GM18858 (cell line): ENCODE measurements around the gene MRPL46.

Source experiments
- ATAC-seq: cut with Tn5 transposase; IDR thresholded peaks from one replicate; pipeline ENCODE4 v1.9.1; 2021; ENCODE audit not compliant: unreplicated experiment

The MRPL46 gene

GRCh38 chr15:88467073-88467934, at the start of gene MRPL46, which contains the start of gene MRPS11:
Gene MRPL46 (minus strand): TSS chr15:88467388. CDS start chr15:88467377, 11 bp downstream.
Gene MRPS11 (plus strand): TSS chr15:88467708. CDS start chr15:88467718, 10 bp downstream.
- ATAC-seq = peak; percentile 76

DNA sequence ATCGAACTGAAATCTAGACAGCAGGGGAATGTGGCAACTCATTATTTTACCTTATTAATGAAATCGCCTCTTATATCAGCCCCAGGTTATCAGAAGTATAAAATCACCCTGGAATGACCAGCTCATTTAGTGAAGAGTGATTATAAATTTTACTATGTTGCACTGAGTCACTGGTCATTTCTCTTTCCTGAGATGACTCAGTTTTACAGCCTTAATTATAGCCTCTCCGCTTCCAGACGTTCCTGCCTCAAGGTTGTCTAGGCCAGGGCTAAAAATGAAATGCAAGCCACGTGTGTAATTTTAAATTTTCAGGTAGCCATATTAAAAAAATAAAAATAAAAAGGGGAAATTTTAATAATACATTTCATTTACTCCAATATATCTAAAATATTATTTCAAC, 46.0 kb upstream of the MRPL46 start:
- ATAC-seq = no peak

DNA sequence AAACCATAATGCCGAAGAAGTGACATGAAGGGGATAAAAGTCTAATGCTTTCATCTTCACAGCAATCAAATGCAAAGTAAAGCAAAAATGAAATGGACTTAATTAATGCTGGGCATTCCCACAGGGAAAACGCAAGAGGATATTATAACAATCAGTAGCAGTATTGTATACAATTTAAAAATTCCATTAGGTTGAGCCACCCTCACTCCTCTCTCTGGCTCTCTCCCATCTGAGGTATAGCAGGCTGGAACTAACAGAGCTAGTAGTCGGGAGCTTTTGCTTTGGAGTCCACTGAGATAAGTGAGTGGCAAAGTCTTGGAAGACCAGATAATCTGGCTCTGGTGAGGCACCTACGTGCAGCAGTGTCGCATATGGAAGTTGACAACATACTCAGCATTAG, 45.4 kb upstream of the MRPL46 start:
- no peak for ATAC-seq

GRCh38 chr15:88512078-88512477, 44.9 kb upstream of the MRPL46 start:
- no peak for ATAC-seq

GRCh38 chr15:88511161-88511560, 44.0 kb upstream of the MRPL46 start:
- ATAC-seq = no peak

GRCh38 chr15:88509964-88510363, 42.8 kb upstream of the MRPL46 start:
- no peak for ATAC-seq

DNA sequence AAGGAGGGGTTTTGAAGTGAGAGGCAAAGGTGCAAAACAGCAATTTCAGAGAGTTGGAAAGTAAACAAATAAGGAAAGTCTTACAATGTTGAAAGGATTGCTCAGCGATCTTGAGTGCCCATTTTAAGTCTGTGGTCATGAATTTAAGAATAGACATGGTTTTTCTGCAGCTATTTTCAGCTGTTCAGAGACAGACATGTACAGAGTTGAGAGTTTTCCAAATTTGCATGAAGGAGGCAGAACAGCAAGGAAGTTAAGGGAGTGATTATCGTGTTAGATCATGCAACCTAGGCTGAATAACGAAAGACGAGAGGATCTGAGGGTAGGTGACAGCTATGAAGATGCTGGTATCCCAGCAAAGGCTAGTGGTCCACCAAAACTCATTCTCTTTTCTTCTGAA, 42.1 kb upstream of the MRPL46 start:
- ATAC-seq = no peak

GRCh38 chr15:88506628-88507027, 39.4 kb upstream of the MRPL46 start:
- ATAC-seq = no peak

DNA sequence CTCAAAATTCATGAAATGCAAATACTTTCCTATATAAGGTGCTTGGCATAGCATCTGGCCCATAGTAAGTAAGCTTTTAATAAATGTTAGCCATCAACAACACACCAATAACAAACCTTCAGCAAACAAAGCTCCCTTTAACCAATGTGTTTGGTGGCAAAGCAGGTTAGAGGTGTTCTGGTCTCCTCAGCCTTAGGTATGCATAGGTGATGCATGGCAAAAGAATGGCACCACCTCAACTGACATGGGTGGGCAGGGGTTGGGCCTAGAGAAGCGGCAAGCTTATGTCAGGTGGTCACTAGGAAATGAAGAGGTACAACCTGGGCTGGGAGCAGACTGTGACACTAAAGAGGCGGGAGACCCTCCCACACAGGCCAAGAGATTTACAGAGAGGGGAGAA, 38.5 kb upstream of the MRPL46 start:
- ATAC-seq = no peak

DNA sequence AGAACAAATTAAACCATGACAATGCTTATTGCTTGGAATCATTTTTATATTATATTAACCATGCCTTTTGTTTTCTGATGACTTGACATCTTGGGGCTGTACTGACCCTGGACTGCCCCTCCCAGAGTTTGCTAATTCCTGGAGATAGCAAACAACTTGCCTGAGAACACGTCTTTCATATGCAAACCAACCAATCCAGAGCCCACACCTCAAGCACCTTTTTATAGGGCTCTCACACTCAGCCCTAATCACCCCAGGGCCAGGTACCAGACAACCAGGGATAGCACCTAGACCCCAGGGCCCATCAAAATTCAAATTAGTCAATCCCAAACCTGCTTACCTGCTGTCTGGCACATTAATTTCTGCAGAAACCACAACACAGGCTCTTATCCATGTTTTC, 37.3 kb upstream of the MRPL46 start:
- no peak for ATAC-seq

GRCh38 chr15:88498996-88499395, 31.8 kb upstream of the MRPL46 start:
- no peak for ATAC-seq

DNA sequence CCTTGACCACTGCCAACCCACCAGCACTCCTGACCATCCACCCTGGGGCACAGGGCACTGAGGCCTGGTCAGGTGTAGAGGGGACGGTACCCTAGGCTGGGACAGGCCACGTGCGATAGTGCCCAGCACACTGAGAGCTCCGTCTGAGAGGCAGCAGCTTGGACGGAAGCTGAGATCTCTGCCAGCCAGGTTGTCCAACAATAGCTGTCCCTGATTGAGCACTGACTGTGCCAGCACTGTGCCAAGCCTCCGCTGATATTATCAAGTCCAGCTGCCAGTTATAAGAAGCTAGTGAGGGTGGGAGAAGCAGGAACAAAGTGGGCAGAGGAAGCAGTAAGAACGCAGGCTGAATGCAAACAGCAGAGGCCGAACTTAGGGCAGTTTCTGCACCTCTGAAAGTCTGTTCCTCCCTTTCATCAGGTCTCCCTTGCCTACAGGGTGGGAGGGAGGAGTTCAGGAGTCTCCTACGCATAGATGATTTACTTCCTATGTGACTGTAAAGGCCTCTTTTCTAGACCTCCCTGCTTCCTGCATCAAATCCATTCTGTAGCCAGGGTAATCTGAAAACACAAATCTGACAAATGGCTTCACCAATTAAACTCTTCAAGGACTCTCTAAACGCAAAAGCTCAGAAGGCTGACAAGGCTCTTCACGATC, 30.0 kb upstream of the MRPL46 start:
- ATAC-seq = no peak

DNA sequence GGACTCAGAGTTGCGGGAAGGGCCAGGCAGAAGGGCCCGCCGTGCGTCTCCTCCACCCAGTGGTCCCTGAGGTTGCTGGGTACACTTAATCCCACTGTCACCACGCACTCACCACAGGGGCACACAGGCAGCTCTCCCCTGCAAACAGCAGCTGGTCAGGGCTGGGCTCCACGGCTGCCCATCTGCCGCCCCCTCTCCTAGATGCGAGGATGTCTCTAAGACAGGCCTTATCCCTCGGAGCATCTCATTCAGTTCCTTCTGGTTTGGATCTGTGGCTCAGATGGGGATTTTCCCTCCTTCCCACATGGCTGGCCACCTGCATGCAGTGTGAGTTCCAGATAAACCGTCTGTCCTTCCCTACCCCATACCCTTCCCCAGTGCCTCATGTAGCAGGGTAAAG, 26.7 kb upstream of the MRPL46 start:
- ATAC-seq = no peak

DNA sequence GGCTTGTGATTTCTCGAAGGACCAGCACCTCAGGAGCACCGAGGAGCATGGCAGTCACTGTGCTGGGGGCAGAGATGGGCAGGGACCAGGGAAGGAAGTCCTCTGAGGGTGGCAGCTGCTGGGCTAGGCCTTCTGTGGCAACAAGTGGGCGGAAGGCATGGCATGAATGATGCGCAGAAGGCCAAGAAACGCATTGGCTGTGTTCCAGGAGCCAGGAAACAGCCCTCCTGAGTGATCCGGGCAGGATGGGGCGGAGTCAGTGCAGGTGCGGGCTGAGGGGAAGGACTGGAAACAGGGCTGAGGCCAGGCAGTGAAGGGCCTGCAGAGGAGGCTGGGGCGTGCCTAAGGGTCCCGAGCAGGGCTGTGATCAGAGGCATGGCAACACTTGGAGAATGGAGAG, 24.0 kb upstream of the MRPL46 start:
- no peak for ATAC-seq

GRCh38 chr15:88490036-88490435, 22.8 kb upstream of the MRPL46 start:
- ATAC-seq = no peak

DNA sequence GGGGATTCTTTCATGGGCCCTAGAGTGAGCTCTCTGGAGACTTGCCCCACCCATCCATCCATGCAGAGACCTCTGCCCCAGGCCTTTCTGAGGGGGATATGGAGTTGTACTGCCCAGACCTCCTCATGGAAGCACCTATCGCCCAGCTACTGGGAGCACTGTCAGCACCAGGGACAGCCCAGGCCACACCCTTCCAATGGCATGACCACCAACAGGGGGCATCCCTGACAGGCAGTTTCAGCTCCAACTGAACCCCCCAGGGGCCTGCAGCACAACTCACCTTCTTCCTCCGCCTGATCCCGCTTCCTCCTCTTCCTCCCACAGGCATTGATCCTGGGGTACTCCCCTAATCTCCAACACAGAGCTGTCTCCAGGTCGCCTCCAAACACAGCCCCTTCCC, 22.1 kb upstream of the MRPL46 start:
- no peak for ATAC-seq

GRCh38 chr15:88487796-88488523, 20.8 kb upstream of the MRPL46 start:
- ATAC-seq = no peak

- no peak for ATAC-seq
Measured at GRCh38 chr15:88487178-88487795, 20.1 kb upstream of the MRPL46 start.

DNA sequence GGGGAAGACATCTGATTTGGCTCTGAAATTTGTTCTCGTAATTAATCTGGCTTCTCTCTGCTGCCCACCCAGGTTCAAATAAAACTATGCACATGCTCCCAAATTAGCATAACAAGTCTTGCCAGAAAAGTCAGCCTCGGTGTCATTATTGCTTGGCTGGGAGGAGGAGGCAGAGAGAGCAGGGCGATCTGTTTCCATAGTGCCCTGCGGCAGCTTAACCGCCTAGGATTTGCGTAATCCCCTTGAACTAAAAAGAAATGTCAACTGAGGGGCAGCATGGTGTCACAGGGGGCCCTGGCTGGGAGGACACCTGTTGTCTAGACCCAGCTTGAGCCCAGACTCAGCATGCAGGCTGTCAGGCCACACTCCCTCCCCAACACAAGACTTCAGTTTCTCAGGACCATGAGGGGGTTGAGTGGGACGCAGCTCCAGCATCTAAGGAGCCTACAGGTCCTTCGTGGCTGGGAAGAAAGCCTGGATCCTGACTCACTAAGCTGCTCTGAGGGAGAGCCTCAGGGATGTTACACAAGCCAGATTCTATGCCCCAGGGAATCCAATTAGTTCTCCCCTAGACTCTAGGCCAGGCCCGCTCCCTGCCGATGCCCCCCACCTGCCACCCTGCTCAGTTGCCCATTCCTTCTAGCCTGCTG, 17.6 kb upstream of the MRPL46 start:
- ATAC-seq = no peak

DNA sequence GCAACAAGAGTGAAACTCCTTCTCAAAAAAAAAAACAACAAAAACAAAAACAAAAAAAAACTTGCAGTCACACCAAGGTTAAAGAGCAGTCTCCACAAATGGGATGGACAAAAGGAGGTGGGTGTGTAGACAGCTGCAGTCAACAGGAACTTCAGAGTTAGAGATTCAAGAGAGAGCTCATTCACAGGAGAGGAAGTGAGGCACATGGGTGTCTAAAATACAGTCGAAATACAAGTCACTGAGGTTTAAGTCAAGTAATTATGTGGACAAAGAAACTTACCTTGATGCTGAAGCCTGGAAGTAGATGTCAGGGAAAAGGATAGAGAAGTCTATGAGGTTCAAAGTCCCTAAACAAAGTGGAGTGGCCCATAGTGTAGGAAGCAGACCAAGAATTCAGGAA, 15.1 kb upstream of the MRPL46 start:
- no peak for ATAC-seq

DNA sequence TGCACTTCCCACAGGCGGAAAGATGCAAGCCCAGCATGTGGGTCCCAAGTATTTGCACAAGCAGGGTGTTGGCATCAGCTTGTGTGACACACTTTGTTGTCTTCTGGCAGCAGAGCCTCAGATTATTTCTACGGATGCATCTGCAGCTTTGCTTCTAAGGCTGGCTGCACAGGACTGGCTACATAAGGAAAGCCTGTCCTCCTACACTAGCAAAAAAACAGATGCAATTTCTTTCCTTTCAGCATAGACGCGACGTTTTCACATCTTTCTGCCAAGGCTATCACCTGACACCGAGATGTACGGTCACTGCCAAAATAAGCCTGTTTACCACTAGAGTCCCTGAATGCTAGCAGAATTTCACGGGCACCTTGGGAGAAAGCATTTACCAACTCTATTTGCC, 13.8 kb upstream of the MRPL46 start:
- no peak for ATAC-seq
